ENCODE results near the gene TCEAL5.
"Not testable (repeated sequence)": the region's sequence is repeated elsewhere in the genome, so short reads cannot be mapped to it uniquely, and the experiment has no call there.

Gene TCEAL5

DNA sequence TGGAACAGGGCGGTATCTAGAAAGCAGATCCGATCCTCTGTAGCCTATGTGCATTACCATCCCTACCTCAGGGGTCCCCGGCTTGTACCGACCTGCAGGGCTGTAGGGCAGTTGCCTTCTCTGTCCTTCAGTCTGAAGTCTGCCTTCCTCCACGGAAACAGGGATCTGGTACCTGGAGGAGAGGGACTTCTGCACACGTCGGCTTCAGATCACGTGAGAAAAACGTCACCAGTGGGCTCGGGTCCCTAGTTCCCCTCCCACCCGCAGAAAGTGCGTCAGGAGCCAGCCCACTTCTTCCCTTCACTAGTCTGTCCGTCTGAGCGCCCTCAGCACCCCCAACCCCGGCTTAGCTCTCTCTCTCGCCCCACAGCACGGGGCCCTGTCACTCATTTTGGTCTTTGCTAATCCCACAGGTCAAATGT lies at the start of gene TCEAL5:
Gene TCEAL5, minus strand, starts transcription at position 170 of the 422 bp plus-strand sequence. CDS start 2,187 bp downstream, outside the sequence.
- DNase-seq (ENCODE audit: low read depth, low spot score), result no peak
- TF ChIP-seq, protein P1, sequence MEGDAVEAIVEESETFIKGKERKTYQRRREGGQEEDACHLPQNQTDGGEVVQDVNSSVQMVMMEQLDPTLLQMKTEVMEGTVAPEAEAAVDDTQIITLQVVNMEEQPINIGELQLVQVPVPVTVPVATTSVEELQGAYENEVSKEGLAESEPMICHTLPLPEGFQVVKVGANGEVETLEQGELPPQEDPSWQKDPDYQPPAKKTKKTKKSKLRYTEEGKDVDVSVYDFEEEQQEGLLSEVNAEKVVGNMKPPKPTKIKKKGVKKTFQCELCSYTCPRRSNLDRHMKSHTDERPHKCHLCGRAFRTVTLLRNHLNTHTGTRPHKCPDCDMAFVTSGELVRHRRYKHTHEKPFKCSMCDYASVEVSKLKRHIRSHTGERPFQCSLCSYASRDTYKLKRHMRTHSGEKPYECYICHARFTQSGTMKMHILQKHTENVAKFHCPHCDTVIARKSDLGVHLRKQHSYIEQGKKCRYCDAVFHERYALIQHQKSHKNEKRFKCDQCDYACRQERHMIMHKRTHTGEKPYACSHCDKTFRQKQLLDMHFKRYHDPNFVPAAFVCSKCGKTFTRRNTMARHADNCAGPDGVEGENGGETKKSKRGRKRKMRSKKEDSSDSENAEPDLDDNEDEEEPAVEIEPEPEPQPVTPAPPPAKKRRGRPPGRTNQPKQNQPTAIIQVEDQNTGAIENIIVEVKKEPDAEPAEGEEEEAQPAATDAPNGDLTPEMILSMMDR (IDR thresholded peaks at IDR 0.05; ENCODE audit: low read depth, low read length), result no peak
- H3K4me3 ChIP-seq (ENCODE audit: low read depth, low read length), result no peak within 1 kb of the TSS
- in situ Hi-C loops (cut with HindIII; ENCODE audit: low sequenced_read_pairs), result no loop called here

GRCh38 chrX:103311399-103311780 lies 34.8 kb upstream of the TCEAL5 start:
- TF ChIP-seq, protein P1 (IDR thresholded peaks at IDR 0.05; ENCODE audit: low read depth, low read length), result no peak
- DNase-seq (ENCODE audit: low read depth, low spot score), result no peak
- H3K4me3 ChIP-seq (ENCODE audit: low read depth, low read length), result no peak overlapping the region
- in situ Hi-C loops (cut with HindIII; ENCODE audit: low sequenced_read_pairs), result no loop called here

- DNase-seq (ENCODE audit: low read depth, low spot score), result peak; percentile 15
- H3K4me3 ChIP-seq (ENCODE audit: low read depth, low read length), result peak within 1 kb of the TSS; percentile 45
- in situ Hi-C loops (cut with HindIII; ENCODE audit: low sequenced_read_pairs), result no loop called here
- TF ChIP-seq, protein P1 (IDR thresholded peaks at IDR 0.05; ENCODE audit: low read depth, low read length), result no peak
Measured at GRCh38 chrX:103310555-103311398, 34.2 kb upstream of the TCEAL5 start, which contains the start of gene BEX2. Gene BEX2 (minus strand): TSS chrX:103310990. CDS start chrX:103309976, 1,014 bp downstream.

DNA sequence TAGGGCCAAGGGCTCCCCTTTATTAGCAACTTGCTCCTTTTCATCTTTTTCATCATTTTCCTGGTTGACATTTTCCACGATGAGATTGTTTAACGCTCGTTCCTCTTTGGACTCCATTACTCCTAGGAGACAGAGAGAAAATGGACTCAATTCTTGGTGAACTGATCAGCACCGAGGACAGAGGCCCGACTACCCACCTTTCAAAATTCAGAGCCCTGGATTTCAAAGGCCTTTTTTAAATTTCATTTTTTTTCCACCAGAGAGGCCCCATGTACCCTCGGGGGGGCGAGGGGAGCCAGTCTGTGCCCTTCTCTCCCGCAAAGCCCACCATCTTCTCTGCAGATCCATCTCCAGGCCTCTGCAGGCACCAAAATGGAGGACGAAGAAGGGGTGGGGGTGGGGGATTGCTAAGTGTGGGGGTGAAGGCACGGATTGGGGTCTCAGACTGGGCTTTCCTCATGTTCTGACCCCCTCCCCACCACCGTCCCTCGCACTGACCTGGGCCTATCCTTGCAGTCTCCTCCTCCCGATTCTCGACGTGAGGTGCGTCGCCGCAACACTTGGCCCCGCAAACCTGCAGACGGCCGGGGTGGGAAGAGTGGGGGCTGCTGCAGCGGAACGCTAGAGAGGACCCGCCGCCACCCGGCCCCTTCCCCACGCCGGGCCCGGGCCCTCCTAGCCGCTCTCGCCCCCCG lies 33.5 kb upstream of the TCEAL5 start:
- TF ChIP-seq, protein P1 (IDR thresholded peaks at IDR 0.05; ENCODE audit: low read depth, low read length), result no peak
- H3K4me3 ChIP-seq (ENCODE audit: low read depth, low read length), result peak overlapping the region; percentile 45
- no peak for DNase-seq (ENCODE audit: low read depth, low spot score)
- in situ Hi-C loops (cut with HindIII; ENCODE audit: low sequenced_read_pairs), result no loop called here

DNA sequence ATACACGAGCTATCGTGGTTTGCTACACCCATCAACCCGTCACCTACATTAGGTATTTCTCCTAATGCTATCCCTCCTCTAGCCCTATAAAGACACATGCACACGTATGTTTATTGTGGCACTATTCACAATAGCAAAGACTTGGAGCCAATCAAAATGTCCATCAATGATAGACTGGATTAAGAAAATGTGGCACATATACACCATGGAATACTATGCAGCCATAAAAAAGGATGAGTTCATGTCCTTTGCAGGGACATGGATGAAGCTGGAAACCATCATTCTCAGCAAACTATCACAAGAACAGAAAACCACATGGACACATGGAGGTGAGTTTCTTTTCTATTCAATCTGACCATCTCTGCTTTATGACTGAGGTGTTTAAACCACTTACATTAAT lies 29.1 kb upstream of the TCEAL5 start:
- H3K4me3 ChIP-seq (ENCODE audit: low read depth, low read length); in situ Hi-C loops (cut with HindIII; ENCODE audit: low sequenced_read_pairs); DNase-seq (ENCODE audit: low read depth, low spot score): not testable (repeated sequence)

- TF ChIP-seq, protein P1 (IDR thresholded peaks at IDR 0.05; ENCODE audit: low read depth, low read length), result no peak
- DNase-seq (ENCODE audit: low read depth, low spot score), result no peak
- no peak overlapping the region for H3K4me3 ChIP-seq (ENCODE audit: low read depth, low read length)
- in situ Hi-C loops (cut with HindIII; ENCODE audit: low sequenced_read_pairs), result no loop called here
Measured at GRCh38 chrX:103304705-103305104, 28.2 kb upstream of the TCEAL5 start.

DNA sequence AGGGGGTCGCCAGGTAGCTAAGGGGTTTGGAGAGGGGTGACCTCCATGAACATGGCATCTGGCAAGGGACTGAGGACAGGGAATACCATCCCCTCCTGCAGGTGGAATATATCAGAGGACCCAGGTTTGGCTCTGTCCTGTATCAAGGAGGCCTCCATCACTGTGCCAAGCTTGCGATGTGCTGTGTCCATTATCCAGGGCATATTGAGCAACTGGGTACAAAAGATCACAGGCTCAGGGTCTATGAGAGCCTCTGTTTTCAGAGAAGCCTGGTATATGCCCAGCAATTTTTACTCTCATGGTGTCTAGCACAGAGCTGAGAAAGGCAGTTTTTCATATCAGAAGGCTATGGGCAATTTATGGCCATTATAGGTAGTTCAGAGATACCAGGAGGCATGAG lies 16.6 kb upstream of the TCEAL5 start:
- in situ Hi-C loops (cut with HindIII; ENCODE audit: low sequenced_read_pairs), result no loop called here
- no peak overlapping the region for H3K4me3 ChIP-seq (ENCODE audit: low read depth, low read length)
- DNase-seq (ENCODE audit: low read depth, low spot score), result no peak
- TF ChIP-seq, protein P1 (IDR thresholded peaks at IDR 0.05; ENCODE audit: low read depth, low read length), result no peak

Measured in astrocyte of the spinal cord (primary cell).